GM21360 (cell line): ENCODE measurements around the gene TRAF2.
"Not testable (repeated sequence)": the region's sequence is repeated elsewhere in the genome, so short reads cannot be mapped to it uniquely, and the experiment has no call there.

Experiments used
- ATAC-seq: cut with Tn5 transposase; IDR thresholded peaks from one replicate; pipeline ENCODE4 v1.9.1; 2021; ENCODE audit warnings: mild to moderate bottlenecking, moderate library complexity; ENCODE audit not compliant: unreplicated experiment

The TRAF2 gene

GRCh38 chr9:136881691-136882108, 4.6 kb upstream of the TRAF2 start:
- ATAC-seq, result no peak

GRCh38 chr9:136882109-136882946, 4.0 kb upstream of the TRAF2 start:
- ATAC-seq, result no peak

GRCh38 chr9:136882947-136883283, 3.4 kb upstream of the TRAF2 start:
- not testable (repeated sequence) for ATAC-seq

GRCh38 chr9:136883670-136884069, 2.6 kb upstream of the TRAF2 start:
- not testable (repeated sequence) for ATAC-seq

- ATAC-seq, result peak; percentile 6
These were observed 588 bp downstream of the TRAF2 start for GRCh38 chr9:136886610-136887597.

GRCh38 chr9:136888454-136888853, 2.1 kb downstream of the TRAF2 start:
- ATAC-seq, result no peak

GRCh38 chr9:136889858-136890257, 3.5 kb downstream of the TRAF2 start:
- no peak for ATAC-seq

- ATAC-seq, result no peak
These were observed 4.3 kb downstream of the TRAF2 start for GRCh38 chr9:136890661-136891060.

GRCh38 chr9:136896027-136896426, 9.7 kb downstream of the TRAF2 start:
- ATAC-seq, result no peak

GRCh38 chr9:136898483-136899100, 12.3 kb downstream of the TRAF2 start:
- no peak for ATAC-seq

- ATAC-seq, result no peak
These were observed 12.9 kb downstream of the TRAF2 start for GRCh38 chr9:136899196-136899595.

- no peak for ATAC-seq
These were observed 14.2 kb downstream of the TRAF2 start for GRCh38 chr9:136900556-136900955.

GRCh38 chr9:136900988-136901515, 14.7 kb downstream of the TRAF2 start:
- no peak for ATAC-seq

GRCh38 chr9:136901516-136902258, 15.4 kb downstream of the TRAF2 start:
- peak; percentile 68 for ATAC-seq

GRCh38 chr9:136902259-136902821, 16.0 kb downstream of the TRAF2 start:
- peak; percentile 61 for ATAC-seq

- no peak for ATAC-seq
These were observed 16.8 kb downstream of the TRAF2 start for GRCh38 chr9:136903041-136903554.

GRCh38 chr9:136906266-136906665, 19.9 kb downstream of the TRAF2 start:
- no peak for ATAC-seq

- ATAC-seq, result no peak
These were observed 20.9 kb downstream of the TRAF2 start for GRCh38 chr9:136907011-136907914.
